Mucosa of stomach (tissue), 1 donor: ENCODE measurements around the gene PDLIM3.

Experiments used
- H3K27me3 ChIP-seq: one replicate; pipeline ENCODE4 v1.7.0; 2013; ENCODE audit warnings: mild to moderate bottlenecking, low read length; ENCODE audit not compliant: control insufficient read depth, insufficient read depth
- H3K36me3 ChIP-seq: one replicate; pipeline ENCODE4 v1.7.0; 2013; ENCODE audit warnings: low read length; ENCODE audit not compliant: control insufficient read depth, insufficient read depth
- H3K4me1 ChIP-seq: one replicate; pipeline ENCODE4 v1.7.0; 2013; ENCODE audit warnings: mild to moderate bottlenecking, low read length; ENCODE audit not compliant: control insufficient read depth, insufficient read depth
- H3K4me3 ChIP-seq: one replicate; pipeline ENCODE4 v1.7.0; 2013; ENCODE audit warnings: low read length
- H3K9ac ChIP-seq: one replicate; pipeline ENCODE4 v1.7.0; 2013; ENCODE audit warnings: mild to moderate bottlenecking, low read length, moderate library complexity
- H3K9me3 ChIP-seq: one replicate; pipeline ENCODE4 v1.7.0; 2013; ENCODE audit warnings: mild to moderate bottlenecking, low read length, moderate library complexity; ENCODE audit not compliant: control insufficient read depth
- donor health status: Pancreatic carcinoma.

Gene PDLIM3

DNA sequence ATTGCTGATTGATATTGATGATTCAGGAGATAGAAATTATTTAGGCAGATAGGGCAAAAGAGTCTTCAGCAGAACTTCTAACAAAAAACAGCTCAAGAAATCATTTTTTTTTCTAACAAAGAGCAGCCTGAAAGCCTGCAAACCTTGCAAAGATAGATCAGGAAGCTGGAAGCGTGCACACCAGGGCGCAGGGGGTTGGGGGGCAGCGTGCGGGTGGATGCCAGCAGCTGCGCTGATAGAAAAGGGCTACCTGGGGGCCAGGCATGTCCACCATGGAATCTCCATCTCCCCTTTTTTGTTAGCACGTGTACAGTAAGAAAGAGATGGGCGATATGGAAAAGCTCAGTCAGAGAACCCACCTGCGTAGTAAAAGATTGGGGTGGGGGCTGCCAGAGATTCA lies 62.1 kb downstream of the PDLIM3 start:
- H3K4me3 ChIP-seq = no peak overlapping the region
- H3K9ac ChIP-seq = no peak overlapping the region
- H3K9me3 ChIP-seq = no peaks in the 10 kb centered on the region
- H3K27me3 ChIP-seq = peaks cover 16% of the 10 kb centered on the region
- peaks cover 4% of the 10 kb centered on the region for H3K4me1 ChIP-seq
- no peaks in the 10 kb centered on the region for H3K36me3 ChIP-seq

DNA sequence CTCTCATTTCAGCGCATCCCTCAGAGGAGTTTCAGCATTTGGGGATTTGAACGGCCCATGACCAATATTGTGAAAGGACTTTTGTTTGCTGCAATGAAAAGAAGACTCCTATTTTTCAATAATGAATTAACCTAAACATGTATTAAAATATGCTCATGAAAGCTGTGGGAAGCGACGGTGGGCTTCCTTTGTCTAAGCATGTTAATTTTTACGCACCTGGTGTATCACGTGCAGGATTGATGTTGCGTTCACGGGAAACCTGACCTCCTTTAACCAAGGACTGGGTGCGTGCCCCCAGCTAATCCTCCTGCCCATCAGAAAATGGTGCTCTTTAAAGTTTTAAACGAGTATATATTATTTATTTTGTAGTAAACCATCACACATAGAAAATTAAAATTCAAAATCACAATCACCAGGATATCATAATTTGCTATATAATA lies 63.2 kb downstream of the PDLIM3 start:
- Histone ChIP-seq H3K27me3 (peaks cover 16% of the 10 kb centered on the region), H3K4me1 (peaks cover 4% of the 10 kb centered on the region), H3K36me3 (no peaks in the 10 kb centered on the region), H3K9ac (peak overlapping the region; percentile 55), H3K9me3 (no peaks in the 10 kb centered on the region), H3K4me3 (peak overlapping the region; percentile 50)

GRCh38 chr4:185471235-185472102 lies 63.8 kb downstream of the PDLIM3 start, which contains the start of gene CCDC110:
TSS of gene CCDC110 (minus strand) at chr4:185471733. CDS start at chr4:185471683, 50 bp downstream.
- Histone ChIP-seq H3K27me3 (peaks cover 16% of the 10 kb centered on the region), H3K9ac (peak within 1 kb of the TSS; percentile 55), H3K4me1 (peaks cover 4% of the 10 kb centered on the region), H3K4me3 (peak within 1 kb of the TSS; percentile 50), H3K36me3 (no peaks in the 10 kb centered on the region), H3K9me3 (no peaks in the 10 kb centered on the region)

DNA sequence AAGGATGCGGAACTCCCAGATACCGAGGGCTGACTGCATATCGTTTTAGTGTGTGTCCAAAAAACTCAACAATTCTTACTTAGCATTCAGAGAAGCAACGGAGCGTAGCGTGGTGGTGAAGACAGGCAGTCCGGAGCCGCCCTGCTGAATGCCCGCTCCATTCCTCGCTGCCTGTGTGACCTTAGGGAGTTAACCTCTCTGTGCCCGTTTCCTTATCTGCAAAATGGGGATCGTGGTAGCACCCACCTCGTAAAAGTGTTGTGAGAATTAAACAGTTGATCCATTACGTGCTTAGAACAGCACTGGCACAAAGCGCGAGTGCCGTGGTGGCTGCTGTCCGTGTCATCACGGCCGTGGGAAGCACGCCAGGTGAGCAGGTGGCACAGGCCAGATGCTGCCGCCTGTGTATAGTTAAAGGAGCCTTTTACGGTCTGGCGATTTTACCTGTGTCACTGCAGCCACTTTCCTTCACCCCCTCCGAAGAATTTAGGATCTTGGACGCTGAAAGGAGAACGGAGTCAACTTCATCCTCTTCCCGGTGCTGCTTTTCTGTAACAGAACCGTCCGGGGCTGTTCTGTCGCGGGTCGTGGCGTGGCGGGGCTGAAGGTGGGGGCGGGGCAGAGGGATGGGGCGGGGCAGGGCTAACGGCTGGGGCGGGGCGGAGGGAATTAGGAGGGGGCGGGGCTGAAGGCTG lies 64.7 kb downstream of the PDLIM3 start:
- H3K36me3 ChIP-seq = no peaks in the 10 kb centered on the region
- peak overlapping the region; percentile 3 for H3K4me3 ChIP-seq
- peak overlapping the region; percentile 22 for H3K9ac ChIP-seq
- H3K4me1 ChIP-seq = peaks cover 4% of the 10 kb centered on the region
- peaks cover 16% of the 10 kb centered on the region for H3K27me3 ChIP-seq
- H3K9me3 ChIP-seq = no peaks in the 10 kb centered on the region

DNA sequence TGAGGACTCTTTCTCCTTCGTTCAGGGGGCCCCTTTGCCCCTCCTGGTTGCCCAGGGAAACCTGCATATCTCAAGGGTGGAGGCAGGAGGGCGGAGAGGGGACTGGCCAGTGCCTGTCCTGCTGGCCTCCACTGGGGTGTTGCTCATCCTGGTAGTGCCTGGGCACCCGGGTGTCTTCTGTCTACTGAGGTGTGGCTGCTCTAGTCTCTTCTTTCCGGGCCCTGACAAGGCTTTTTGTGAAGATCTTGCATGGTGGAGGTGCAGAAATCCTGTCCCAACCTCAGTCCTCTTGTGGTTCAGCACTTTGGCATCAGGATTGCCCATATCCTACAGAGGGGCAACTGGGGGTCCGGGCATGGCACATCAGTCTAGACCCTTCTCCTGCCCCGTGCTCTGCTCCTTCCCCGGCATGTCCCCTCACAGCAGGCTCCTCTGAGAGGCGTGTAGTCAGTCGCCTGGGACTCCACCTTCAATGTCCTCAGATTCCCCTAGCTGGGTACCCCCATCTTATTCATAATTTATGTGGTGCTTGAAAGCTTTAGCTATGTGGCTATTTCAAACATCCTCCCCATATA lies 65.6 kb downstream of the PDLIM3 start:
- Histone ChIP-seq H3K4me3 (no peak overlapping the region), H3K36me3 (no peaks in the 10 kb centered on the region), H3K9ac (no peak overlapping the region), H3K9me3 (no peaks in the 10 kb centered on the region), H3K4me1 (peaks cover 4% of the 10 kb centered on the region), H3K27me3 (peaks cover 16% of the 10 kb centered on the region)

- H3K36me3 ChIP-seq = no peaks in the 10 kb centered on the region
- H3K4me3 ChIP-seq = no peak overlapping the region
- H3K9ac ChIP-seq = no peak overlapping the region
- H3K27me3 ChIP-seq = peaks cover 16% of the 10 kb centered on the region
- no peaks in the 10 kb centered on the region for H3K9me3 ChIP-seq
- H3K4me1 ChIP-seq = peaks cover 4% of the 10 kb centered on the region
These were observed 66.3 kb downstream of the PDLIM3 start for GRCh38 chr4:185468999-185469398.

- H3K9ac ChIP-seq = no peak overlapping the region
- H3K27me3 ChIP-seq = peaks cover 16% of the 10 kb centered on the region
- no peaks in the 10 kb centered on the region for H3K36me3 ChIP-seq
- no peak overlapping the region for H3K4me3 ChIP-seq
- peaks cover 4% of the 10 kb centered on the region for H3K4me1 ChIP-seq
- no peaks in the 10 kb centered on the region for H3K9me3 ChIP-seq
These were observed 67.3 kb downstream of the PDLIM3 start for GRCh38 chr4:185467991-185468390.

DNA sequence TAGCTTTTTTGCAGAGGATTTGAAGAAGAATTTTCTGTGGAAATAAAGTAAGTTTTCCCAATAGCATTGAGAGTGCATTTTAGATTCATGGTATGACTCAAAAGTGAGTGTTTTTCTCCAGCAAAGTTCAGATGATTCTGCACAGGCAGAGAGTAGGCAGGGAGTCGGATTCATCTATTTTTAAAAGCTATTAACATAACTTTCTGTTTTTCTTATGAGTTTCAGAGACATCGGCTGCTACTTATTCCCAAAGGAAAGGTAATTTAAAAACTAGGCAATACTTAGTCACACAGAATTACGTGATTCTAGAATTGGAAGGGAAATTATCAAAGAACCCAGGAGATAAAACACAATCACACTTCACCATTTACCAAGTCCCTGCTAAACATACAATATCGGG lies 68.2 kb downstream of the PDLIM3 start:
- Histone ChIP-seq H3K27me3 (peaks cover 16% of the 10 kb centered on the region), H3K36me3 (no peaks in the 10 kb centered on the region), H3K9me3 (no peaks in the 10 kb centered on the region), H3K4me3 (no peak overlapping the region), H3K4me1 (peaks cover 3% of the 10 kb centered on the region), H3K9ac (no peak overlapping the region)

GRCh38 chr4:185465707-185466106 lies 69.6 kb downstream of the PDLIM3 start:
- Histone ChIP-seq H3K4me1 (no peaks in the 10 kb centered on the region), H3K27me3 (peaks cover 16% of the 10 kb centered on the region)

DNA sequence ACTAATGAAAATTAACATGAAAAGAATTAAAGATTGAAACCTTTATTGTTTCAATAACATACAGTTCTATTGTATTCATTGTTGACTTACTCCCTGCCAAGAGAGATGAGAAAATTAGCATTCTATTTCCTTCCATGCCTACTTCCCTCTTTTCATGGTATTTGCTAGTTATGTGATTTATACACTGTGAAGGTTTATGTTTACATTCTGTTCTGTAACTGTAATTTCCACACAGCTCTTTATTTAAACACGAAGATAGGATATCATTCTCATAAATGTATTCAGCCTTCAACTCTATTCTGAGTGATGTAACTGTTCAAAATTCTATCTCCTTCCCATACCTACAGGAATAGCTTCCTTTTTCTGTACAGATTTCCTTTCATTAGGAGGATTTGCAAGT lies 70.4 kb downstream of the PDLIM3 start:
- no peak overlapping the region for H3K9ac ChIP-seq

More at GRCh38 chr4:185465707-185466106, 69.6 kb downstream of the PDLIM3 start:
- Histone ChIP-seq H3K9me3 (no peaks in the 10 kb centered on the region), H3K36me3 (no peaks in the 10 kb centered on the region), H3K4me3 (no peak overlapping the region), H3K9ac (no peak overlapping the region)

GRCh38 chr4:185464183-185464582 lies 71.1 kb downstream of the PDLIM3 start:
- no peaks in the 10 kb centered on the region for H3K4me1 ChIP-seq
- H3K36me3 ChIP-seq = no peaks in the 10 kb centered on the region
- no peak overlapping the region for H3K4me3 ChIP-seq
- no peak overlapping the region for H3K9ac ChIP-seq
- peaks cover 9% of the 10 kb centered on the region for H3K27me3 ChIP-seq
- no peaks in the 10 kb centered on the region for H3K9me3 ChIP-seq

More for the DNA sequence above, 70.4 kb downstream of the PDLIM3 start:
- Histone ChIP-seq H3K4me1 (no peaks in the 10 kb centered on the region), H3K4me3 (no peak overlapping the region), H3K27me3 (peaks cover 16% of the 10 kb centered on the region), H3K9me3 (no peaks in the 10 kb centered on the region), H3K36me3 (no peaks in the 10 kb centered on the region)

- no peaks in the 10 kb centered on the region for H3K36me3 ChIP-seq
- H3K4me3 ChIP-seq = no peak overlapping the region
- H3K9ac ChIP-seq = no peak overlapping the region
- H3K9me3 ChIP-seq = no peaks in the 10 kb centered on the region
- peaks cover 4% of the 10 kb centered on the region for H3K27me3 ChIP-seq
- H3K4me1 ChIP-seq = no peaks in the 10 kb centered on the region
These were observed 71.8 kb downstream of the PDLIM3 start for GRCh38 chr4:185463541-185463940.
